HepG2 (cell line): ENCODE data around the gene GRM1. TPM values are rescaled to one million over a fixed set of nuclear protein-coding genes. Genes with fewer than 3 reads are reported as not detected.

ENCODE experiments used
- ATAC-seq: fragments of 200-7000 bp; cut with Tn5 transposase; 3 replicates; pipeline ENCODE4 v1.9.1; 2020; ENCODE audit warnings: mild to moderate bottlenecking, moderate library complexity
- BruUV-seq: library from RNA; stranded (reverse); fragments of 400-500 nt; replicated peaks from 2 replicates; lab custom pipeline; 2021; lab: Mats Ljungman, UMichigan
- CTCF ChIA-PET: fragments of 300-600 bp; formaldehyde crosslinking; extraction: SDS; loops from one replicate; lab custom pipeline; 2021; ENCODE audit warnings: low total read pairs, inconsistent platforms, low intra/inter-chr PET ratio; lab: Yijun Ruan, JAX
- POLR2A ChIA-PET: fragments of 350-600 bp; sonication (Branson Sonifier 250); formaldehyde crosslinking; loops from one replicate; lab custom pipeline; 2020; ENCODE audit warnings: antibody characterized with exemption, inconsistent platforms; lab: Yijun Ruan, JAX
- DNase-seq: peaks from one replicate; pipeline ENCODE4 v3.0.0-alpha.2; 2015; ENCODE audit warnings: low spot score
- FAIRE-seq: peaks from 3 replicates; lab custom pipeline; 2011; peaks lifted over from hg19 to GRCh38; lab: Jason Lieb, UNC
- H2AFZ ChIP-seq: one replicate; pipeline ENCODE4 v1.6.1; 2011; ENCODE audit warnings: low read length, inconsistent platforms
- H3K27ac ChIP-seq: fragments of 300-600 bp; 3 replicates; pipeline ENCODE4 v1.8.0; 2011; ENCODE audit warnings: mixed run types, mild to moderate bottlenecking, mixed read lengths, low read length, inconsistent platforms; ENCODE audit not compliant: insufficient read depth; ENCODE audit errors: extremely low read length
- H3K27me3 ChIP-seq, 2 experiments: fragments of 200-600 bp in 1 of 2; 2 replicates in 1 of 2; 3 replicates in 1 of 2; pipeline versions ENCODE4 v1.6.0 to v1.8.0; 2011; ENCODE audit warnings: low read length in 2 of 2, mild to moderate bottlenecking in 2 of 2, moderate library complexity in 2 of 2, inconsistent platforms in 1 of 2; ENCODE audit not compliant: insufficient read depth in 2 of 2, control insufficient read depth in 1 of 2
- H3K36me3 ChIP-seq, 2 experiments: fragments of 200-600 bp in 1 of 2; replicated peaks in 1 of 2; 2 replicates in 1 of 2; 3 replicates in 1 of 2; pipeline versions ENCODE4 v1.5.1 to v1.8.0; 2011; ENCODE audit warnings: low read length in 2 of 2, inconsistent platforms in 1 of 2; ENCODE audit not compliant: insufficient read depth in 2 of 2, control insufficient read depth in 1 of 2
- H3K4me1 ChIP-seq: 2 replicates; pipeline ENCODE4 v1.5.1; 2012; ENCODE audit warnings: low read length, inconsistent platforms; ENCODE audit not compliant: insufficient read depth
- H3K4me2 ChIP-seq: 2 replicates; pipeline ENCODE4 v1.6.0; 2011; ENCODE audit warnings: low read depth, low read length, inconsistent platforms
- H3K4me3 ChIP-seq, 3 experiments: fragments of 200-600 bp in 1 of 3; sonication (generic), shearing (Covaris generic) in 1 of 3; replicated peaks in 1 of 3; 2 replicates each; pipeline ENCODE4 v1.5.1; 2011 to 2016; ENCODE audit warnings: low read length in 3 of 3, inconsistent platforms in 2 of 3, low read depth in 2 of 3, mild to moderate bottlenecking in 2 of 3, control low read depth in 1 of 3, mixed read lengths in 1 of 3; ENCODE audit not compliant: insufficient read depth in 1 of 3
- H3K79me2 ChIP-seq: one replicate; pipeline ENCODE4 v1.6.1; 2011; ENCODE audit warnings: low read length, inconsistent platforms; ENCODE audit not compliant: insufficient read depth
- H3K9ac ChIP-seq: 2 replicates; pipeline ENCODE4 v1.6.0; 2011; ENCODE audit warnings: mild to moderate bottlenecking, low read depth, low read length, inconsistent platforms; ENCODE audit not compliant: insufficient read depth
- H3K9me3 ChIP-seq: 2 replicates; pipeline ENCODE4 v1.5.1; 2012; ENCODE audit warnings: mild to moderate bottlenecking, low read length
- H4K20me1 ChIP-seq: 2 replicates; pipeline ENCODE4 v1.6.0; 2011; ENCODE audit warnings: inconsistent platforms, mild to moderate bottlenecking, low read length, moderate library complexity; ENCODE audit not compliant: insufficient read depth
- GPN1 ChIP-seq: sonication (generic); formaldehyde crosslinking; IDR thresholded peaks from 2 replicates; pipeline ENCODE4 v1.5.1; 2020; ENCODE audit warnings: missing genetic modification reagents, borderline replicate concordance
- IRX3 ChIP-seq: sonication (generic); formaldehyde crosslinking; IDR thresholded peaks from 2 replicates; pipeline ENCODE4 v1.8.1; 2023; ENCODE audit warnings: mild to moderate bottlenecking, low read depth, missing genetic modification reagents, borderline replicate concordance
- MTF1 ChIP-seq: sonication (generic); formaldehyde crosslinking; IDR thresholded peaks from 2 replicates; pipeline ENCODE4 v1.5.0; 2020; ENCODE audit warnings: missing genetic modification reagents
- NR3C1 ChIP-seq: sonication (generic); formaldehyde crosslinking; IDR thresholded peaks from 2 replicates; pipeline ENCODE4 v1.4.0; 2020; ENCODE audit warnings: missing genetic modification reagents
- RCOR2 ChIP-seq: IDR thresholded peaks from 2 replicates; pipeline ENCODE4 v1.6.1; 2016; ENCODE audit warnings: missing biosample characterization, missing genetic modification reagents
- RFX1 ChIP-seq: fragments of 450-650 bp; IDR thresholded peaks from 2 replicates; pipeline ENCODE4 v1.6.1; 2017
- SMAD1 ChIP-seq: sonication (generic); formaldehyde crosslinking; IDR thresholded peaks from 2 replicates; pipeline ENCODE4 v1.4.0; 2020; ENCODE audit warnings: missing genetic modification reagents, low read depth, mild to moderate bottlenecking, borderline replicate concordance
- TOPORS ChIP-seq: sonication (generic); formaldehyde crosslinking; IDR thresholded peaks from 2 replicates; pipeline ENCODE4 v1.8.0; 2023; ENCODE audit warnings: mild to moderate bottlenecking, missing genetic modification reagents
- ZEB1 ChIP-seq: IDR thresholded peaks from 2 replicates; pipeline ENCODE4 v1.6.1; 2012; ENCODE audit warnings: mild to moderate bottlenecking, low read depth, inconsistent platforms; ENCODE audit not compliant: insufficient replicate concordance
- ZNF230 ChIP-seq: sonication (generic); formaldehyde crosslinking; IDR thresholded peaks from 2 replicates; pipeline ENCODE4 v1.4.0; 2020; ENCODE audit warnings: mild to moderate bottlenecking, missing genetic modification reagents
- ZNF33A ChIP-seq: sonication (generic); formaldehyde crosslinking; IDR thresholded peaks from 2 replicates; pipeline ENCODE4 v1.5.1; 2020; ENCODE audit warnings: missing genetic modification reagents, mild to moderate bottlenecking, moderate library complexity, borderline replicate concordance
- ZNF367 ChIP-seq: sonication (generic); formaldehyde crosslinking; IDR thresholded peaks from 2 replicates; pipeline ENCODE4 v1.4.0; 2020; ENCODE audit warnings: missing genetic modification reagents, borderline replicate concordance
- ZNF672 ChIP-seq: sonication (generic); formaldehyde crosslinking; IDR thresholded peaks from 2 replicates; pipeline ENCODE4 v1.8.1; 2022; ENCODE audit warnings: missing genetic modification reagents
- ZNF703 ChIP-seq: sonication (generic); formaldehyde crosslinking; IDR thresholded peaks from 2 replicates; pipeline ENCODE4 v1.5.1; 2020; ENCODE audit warnings: missing genetic modification reagents, mild to moderate bottlenecking, moderate library complexity, borderline replicate concordance
- WGBS: methylation state at CpG from one replicate; pipeline ENCODE4 v1.1.6; 2017; ENCODE audit warnings: low lambda C conversion rate; 5-methylcytosine and 5-hydroxymethylcytosine counted together
- in situ Hi-C: cut with HindIII; loops from 2 replicates; pipeline ENCODE4 v1.10.0; 2017; ENCODE audit warnings: low pct_unique_long_range_greater_than_20kb; ENCODE audit not compliant: extremely low pct_ligation_motif_present
- intact Hi-C: fragments of 100-400 bp; cut with micrococcal nuclease; formaldehyde crosslinking; loops from one replicate; pipeline ENCODE4 v1.10.0; 2022; ENCODE audit not compliant: unreplicated experiment
- polyA plus RNA-seq, 8 experiments: library from polyadenylated mRNA; depleted of rRNA in 3 of 8; stranded (reverse) in 7 of 8; unstranded in 1 of 8; fragments of >200 nt; fragmentation: Illumina TruSeq in 4 of 8; extraction: Trizol in 4 of 8; gene quantifications; 2 replicates each; pipeline versions ENCODE4 v1.2.1 to v1.2.3, GENCODE V29; 2011 to 2016; ENCODE audit warnings: low read depth in 4 of 8, missing spikeins in 1 of 8, mixed read lengths in 1 of 8; ENCODE audit not compliant: insufficient read depth in 1 of 8
- total RNA-seq, 5 experiments: library from RNA; depleted of rRNA; stranded (reverse); fragments of >200 nt; fragmentation: Illumina TruSeq; extraction: Trizol; gene quantifications; 2 replicates each; pipeline ENCODE4 v1.2.3, GENCODE V29; 2016; ENCODE audit warnings: low read depth in 1 of 5
- TF ChIP-seq, protein P1 (sequence below): sonication (generic); formaldehyde crosslinking; IDR thresholded peaks from 2 replicates; pipeline ENCODE4 v1.5.0; 2020; ENCODE audit warnings: mild to moderate bottlenecking, low read depth, missing genetic modification reagents, borderline replicate concordance
- TF ChIP-seq, protein P2 (sequence below): conservative IDR thresholded peaks from 2 replicates; pipeline ENCODE4 v1.6.1; 2018; ENCODE audit warnings: missing genetic modification reagents
- TF ChIP-seq, protein P3 (sequence below): IDR thresholded peaks from 2 replicates; pipeline ENCODE4 v1.6.1; 2016; ENCODE audit warnings: missing genetic modification reagents, missing compliant biosample characterization

GRM1 gene
- total and polyA plus RNA-seq, 2 of the 13 experiments (the other 11 are each of a cell fraction or from before 2014, with no cell fraction given): 0.09 TPM; not detected in 1

DNA sequence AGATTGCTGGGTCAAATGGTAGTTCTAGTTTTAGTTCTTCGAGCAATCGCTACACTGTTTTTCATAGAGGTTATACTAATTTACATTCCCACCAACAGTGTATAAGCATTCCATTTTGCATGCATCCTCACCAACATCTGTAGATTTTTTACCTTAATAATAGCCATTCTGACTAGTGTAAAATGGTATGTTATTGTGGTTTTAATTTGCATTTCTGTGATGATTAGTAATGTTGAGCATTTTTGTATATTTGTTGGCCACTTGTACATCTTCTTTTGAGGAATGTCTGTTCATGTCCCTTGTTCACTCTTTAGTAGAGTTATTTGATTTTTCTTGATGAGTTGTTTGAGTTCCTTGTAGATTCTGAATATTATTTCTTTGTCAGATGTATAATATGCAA is 236.2 kb downstream of the GRM1 start (continued):
- TF ChIP-seq, protein P1, sequence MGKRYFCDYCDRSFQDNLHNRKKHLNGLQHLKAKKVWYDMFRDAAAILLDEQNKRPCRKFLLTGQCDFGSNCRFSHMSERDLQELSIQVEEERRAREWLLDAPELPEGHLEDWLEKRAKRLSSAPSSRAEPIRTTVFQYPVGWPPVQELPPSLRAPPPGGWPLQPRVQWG (CRISPR knock-in tag): no peak

DNA sequence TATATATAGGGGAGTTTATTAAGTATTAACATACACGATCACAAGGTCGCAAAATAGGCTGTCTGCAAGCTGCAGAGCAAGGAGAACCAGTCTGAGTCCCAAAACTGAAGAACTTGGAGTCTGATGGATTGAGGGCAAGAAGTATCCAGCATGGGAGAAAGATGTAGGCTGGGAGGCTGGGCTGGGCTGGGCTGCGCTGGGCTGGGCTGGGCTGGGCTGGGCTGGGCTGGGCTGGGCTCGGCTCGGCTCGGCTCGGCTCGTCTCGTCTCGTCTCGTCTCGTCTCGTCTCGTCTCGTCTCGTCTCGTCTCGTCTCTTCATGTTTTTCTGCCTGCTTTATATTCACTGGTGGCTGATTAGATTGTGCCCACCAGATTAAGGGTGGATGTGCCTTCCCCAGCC is 238.6 kb downstream of the GRM1 start:
- no TSS peak for BruUV-seq
- in situ Hi-C loops: no loop called here
- Histone ChIP-seq H4K20me1 (no peaks in the 10 kb centered on the region), H3K79me2 (no peaks in the 10 kb centered on the region), H3K9ac (no peak overlapping the region), H2AFZ (no peak overlapping the region), H3K36me3 (no peaks in the 10 kb centered on the region), H3K27me3 (no peaks in the 10 kb centered on the region), H3K27ac (no peak overlapping the region), H3K9me3 (no peaks in the 10 kb centered on the region), H3K4me2 (no peak overlapping the region), H3K4me1 (no peaks in the 10 kb centered on the region), H3K4me3 (no peak overlapping the region)
- CTCF ChIA-PET: no interaction called here
- WGBS: 27% methylated on average over 18 of the region's 18 CpGs
- no peak for TF ChIP-seq NR3C1 (CRISPR knock-in tag)
- TF ChIP-seq, protein P2, sequence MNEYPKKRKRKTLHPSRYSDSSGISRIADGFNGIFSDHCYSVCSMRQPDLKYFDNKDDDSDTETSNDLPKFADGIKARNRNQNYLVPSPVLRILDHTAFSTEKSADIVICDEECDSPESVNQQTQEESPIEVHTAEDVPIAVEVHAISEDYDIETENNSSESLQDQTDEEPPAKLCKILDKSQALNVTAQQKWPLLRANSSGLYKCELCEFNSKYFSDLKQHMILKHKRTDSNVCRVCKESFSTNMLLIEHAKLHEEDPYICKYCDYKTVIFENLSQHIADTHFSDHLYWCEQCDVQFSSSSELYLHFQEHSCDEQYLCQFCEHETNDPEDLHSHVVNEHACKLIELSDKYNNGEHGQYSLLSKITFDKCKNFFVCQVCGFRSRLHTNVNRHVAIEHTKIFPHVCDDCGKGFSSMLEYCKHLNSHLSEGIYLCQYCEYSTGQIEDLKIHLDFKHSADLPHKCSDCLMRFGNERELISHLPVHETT (CRISPR knock-in tag): no peak
- TF ChIP-seq, protein P3, sequence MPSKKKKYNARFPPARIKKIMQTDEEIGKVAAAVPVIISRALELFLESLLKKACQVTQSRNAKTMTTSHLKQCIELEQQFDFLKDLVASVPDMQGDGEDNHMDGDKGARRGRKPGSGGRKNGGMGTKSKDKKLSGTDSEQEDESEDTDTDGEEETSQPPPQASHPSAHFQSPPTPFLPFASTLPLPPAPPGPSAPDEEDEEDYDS: no peak
- TF ChIP-seq IRX3 (CRISPR knock-in tag): no peak
- TF ChIP-seq GPN1 (CRISPR knock-in tag): no peak
- TF ChIP-seq TOPORS (CRISPR knock-in tag): no peak
- no peak for TF ChIP-seq ZNF367 (CRISPR knock-in tag)
- TF ChIP-seq RCOR2 (CRISPR knock-in tag): no peak
- no peak for TF ChIP-seq ZNF703 (CRISPR knock-in tag)
- TF ChIP-seq SMAD1 (CRISPR knock-in tag): no peak
- TF ChIP-seq MTF1 (CRISPR knock-in tag): no peak
- no peak for TF ChIP-seq RFX1
- TF ChIP-seq ZEB1: no peak
- no peak for TF ChIP-seq ZNF672
- no peak for TF ChIP-seq ZNF33A
- no peak for TF ChIP-seq ZNF230
- POLR2A ChIA-PET: no interaction called here
- DNase-seq (no peak), FAIRE-seq (no peak), ATAC-seq (no peak)
- intact Hi-C loops: no loop called here
